Endometrium (tissue), 2 donors: ENCODE measurements around the gene PORCN.

Source experiments
- FAIRE-seq: peaks from 2 replicates; lab custom pipeline; 2012; peaks lifted over from hg19 to GRCh38; lab: Jason Lieb, UNC
- donor health status: control.
- donor health status: control.

PORCN gene

DNA sequence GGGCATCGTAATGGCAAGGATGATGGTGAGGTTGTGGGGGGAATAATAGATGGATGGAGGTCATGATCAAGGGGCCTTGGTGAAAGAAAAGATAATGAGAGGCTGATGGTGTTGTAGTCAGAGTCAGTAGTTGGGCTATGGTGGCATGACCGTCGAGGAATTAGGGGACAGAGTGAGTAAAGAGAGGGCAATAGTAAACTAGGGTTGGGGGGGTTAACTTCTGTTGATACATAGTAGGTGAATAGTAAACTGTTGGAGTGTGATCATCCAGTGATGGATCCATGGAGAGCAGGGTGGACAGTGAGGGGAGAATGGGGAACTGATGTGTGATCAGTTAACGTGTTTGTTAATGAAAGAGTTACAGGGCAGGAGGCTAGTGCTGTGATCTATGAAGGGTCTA lies 31.9 kb upstream of the PORCN start:
- FAIRE-seq: no peak

DNA sequence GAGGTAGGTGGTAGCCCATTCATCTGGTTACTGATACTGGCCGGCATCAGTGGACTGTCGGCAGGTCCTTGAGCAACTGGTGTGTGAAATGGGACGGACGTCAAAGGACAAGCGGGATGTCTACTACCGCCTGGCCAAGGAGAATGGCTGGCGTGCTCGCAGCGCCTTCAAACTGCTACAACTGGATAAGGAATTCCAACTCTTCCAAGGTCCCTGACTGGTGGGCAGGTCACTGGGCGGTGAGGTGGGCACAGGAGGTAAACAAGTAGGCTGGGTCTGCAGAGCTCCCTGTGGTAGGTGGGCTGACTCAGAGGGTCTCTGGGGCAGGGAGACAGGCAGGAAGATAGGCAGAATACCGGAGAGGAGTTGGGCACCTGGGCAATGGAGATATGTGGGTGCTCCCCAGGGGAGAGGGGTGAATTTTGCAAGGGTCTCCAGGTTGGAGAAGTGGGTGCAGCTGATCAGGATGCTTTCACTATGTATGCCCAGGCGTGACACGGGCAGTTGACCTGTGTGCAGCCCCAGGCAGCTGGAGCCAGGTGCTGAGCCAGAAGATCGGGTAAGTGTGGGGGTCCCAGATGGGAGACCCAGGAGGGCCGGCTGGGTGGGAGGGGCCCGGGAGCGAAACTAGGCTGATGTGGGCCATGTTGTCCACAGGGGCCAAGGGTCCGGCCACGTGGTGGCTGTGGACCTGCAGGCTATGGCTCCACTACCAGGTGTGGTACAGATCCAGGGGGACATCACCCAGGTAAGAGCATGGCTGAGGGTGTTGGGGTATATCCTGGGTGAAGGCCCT lies 30.6 kb upstream of the PORCN start:
- FAIRE-seq: no peak

DNA sequence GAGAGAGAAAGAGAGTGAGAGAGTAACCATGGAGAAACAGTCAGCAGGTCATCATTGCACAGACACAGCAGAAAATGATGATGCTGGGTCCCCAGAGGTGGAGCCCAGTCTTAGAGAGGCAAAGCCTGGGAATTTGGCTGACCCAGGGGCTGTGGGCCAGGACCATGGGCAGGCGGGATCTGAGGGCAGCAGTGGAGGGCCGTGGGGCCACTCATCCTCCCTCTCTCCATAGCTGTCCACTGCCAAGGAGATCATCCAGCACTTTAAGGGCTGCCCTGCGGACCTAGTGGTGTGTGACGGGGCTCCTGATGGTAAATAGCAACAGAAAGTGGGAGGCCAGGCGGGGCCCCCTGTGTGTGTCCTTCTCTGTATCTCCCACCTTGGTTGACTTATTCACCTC lies 30.0 kb upstream of the PORCN start:
- FAIRE-seq: no peak

DNA sequence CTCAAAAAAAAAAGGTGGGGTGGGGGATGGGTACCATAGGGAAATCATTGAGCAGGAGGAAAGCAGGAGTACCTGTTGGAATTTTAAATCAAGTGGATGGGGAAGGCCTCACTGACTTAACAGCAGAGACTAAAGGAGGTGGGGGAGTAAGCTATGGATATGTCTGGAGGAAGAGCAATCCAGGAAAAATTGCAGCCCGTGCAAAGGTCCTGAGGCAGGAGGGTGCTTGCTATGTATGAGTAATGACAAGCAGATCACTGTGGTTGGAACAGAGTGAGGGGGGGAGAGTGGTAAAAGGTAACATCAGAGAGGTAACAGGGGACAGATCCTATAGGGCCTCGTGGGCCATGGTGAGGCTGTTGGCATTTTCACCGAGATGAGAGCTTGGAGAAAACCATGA lies 28.6 kb upstream of the PORCN start:
- no peak for FAIRE-seq

DNA sequence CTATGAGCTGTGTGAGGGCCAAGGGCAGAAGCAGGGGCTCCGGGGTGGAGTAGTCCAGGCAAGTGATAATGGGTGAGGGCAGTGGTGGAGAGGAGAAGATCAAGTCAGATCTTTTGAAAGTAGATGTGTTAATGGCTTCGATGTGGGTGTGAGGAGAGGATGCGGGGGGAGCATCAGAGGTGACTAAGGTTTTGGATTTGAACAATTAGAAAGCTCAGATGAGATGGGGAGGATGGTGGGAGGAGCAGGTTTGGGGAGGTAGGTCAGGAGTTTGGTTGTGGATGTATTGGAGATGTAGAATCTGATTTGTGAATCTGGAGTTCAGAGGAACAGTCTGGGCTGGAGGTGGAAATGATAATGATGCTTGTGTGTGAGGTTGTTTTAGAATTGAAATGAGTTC lies 28.2 kb upstream of the PORCN start:
- FAIRE-seq: no peak

DNA sequence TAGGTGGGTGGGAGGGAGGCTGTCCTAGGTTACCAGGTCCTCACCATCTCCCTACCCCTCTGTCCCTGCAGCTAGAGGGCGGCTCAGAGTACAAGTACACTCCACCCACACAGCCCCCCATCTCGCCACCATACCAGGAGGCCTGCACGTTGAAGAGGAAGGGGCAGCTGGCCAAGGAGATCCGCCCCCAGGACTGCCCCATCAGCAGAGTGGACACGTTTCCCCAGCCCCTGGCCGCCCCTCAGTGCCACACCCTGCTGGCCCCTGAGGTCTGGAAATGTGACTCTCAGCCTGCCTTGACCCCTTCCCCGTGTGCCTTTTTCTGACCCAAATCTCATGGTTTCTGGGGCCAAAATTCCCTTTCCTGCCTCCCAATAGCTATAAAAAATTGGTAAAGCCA lies 26.3 kb upstream of the PORCN start:
- no peak for FAIRE-seq

DNA sequence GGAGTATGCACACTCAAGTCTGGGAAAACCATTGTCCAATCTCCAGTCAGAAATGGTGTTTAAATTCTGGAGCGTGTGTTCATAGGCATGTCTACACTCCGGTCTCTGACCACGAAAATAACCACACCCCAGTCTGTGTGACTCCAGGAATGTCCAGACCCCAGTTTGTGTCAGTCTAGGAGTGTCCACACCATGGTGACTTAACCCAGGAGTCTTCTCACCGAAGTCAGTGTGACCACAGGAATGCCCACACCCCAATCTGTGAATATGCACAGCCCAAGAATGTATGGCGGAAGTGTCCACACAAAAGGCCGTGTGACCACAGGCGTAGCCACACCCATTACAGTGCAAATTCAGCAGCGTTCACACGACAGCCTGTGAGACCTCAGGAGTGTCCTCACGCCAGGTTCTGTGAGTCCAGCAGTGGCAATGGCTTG lies 21.4 kb upstream of the PORCN start:
- FAIRE-seq: no peak

DNA sequence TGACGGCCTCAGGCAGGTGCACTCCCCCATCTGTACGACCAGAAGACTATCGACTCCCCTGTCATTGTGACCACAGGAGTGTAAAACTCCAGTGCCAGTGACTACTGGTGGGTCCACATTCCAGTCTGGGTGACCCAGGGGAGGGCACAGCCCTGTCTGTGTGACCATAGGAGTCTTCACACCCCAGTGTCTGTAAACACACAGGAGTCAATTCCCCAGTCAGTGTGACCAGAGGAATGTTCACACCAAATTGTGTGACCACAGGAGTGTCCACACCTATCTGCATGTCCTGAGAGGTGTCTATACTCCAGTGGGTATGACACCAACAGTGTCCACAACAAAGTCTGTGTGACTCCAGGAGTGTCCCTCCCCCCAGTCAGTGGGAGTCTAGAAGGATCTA lies 20.8 kb upstream of the PORCN start:
- FAIRE-seq: no peak

DNA sequence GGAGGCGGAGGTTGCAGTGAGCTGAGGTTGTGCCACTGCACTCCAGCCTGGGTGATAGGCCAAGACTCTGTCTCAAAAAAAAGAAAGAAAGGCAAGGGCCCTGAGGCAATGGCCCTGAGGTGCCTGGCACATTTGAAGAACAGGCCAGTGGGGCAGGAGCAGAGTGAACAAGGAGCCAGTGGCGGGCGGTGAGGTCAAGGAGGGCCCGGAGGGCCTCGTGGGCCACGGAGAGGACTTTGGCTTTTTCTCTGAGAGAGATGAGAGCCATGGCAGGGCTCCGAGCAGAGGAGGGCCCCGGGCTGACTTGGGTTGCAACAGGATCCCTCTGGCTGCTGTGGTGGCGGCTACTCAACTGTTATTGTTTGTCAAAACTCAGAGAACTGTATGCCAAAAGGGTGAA lies 19.5 kb upstream of the PORCN start:
- no peak for FAIRE-seq

DNA sequence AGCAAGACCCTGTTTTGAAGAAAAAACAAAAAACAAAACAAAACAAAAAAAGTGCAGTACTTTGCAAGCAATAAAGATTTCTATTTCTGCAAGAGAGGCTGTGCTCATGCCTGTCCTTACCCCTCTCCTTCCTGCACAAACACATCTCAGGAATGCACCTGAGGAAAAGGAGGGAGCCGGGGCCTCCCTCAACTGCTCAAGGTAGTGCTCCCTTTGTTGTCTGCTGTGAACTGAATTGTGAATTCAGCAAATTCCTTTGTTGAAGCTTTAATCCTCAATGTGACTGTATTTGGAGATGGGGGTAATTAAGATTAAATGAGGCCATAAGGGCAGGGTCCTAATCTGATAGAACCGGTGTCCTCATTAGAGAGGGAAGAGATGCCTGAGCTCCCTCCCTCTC lies 18.9 kb upstream of the PORCN start:
- no peak for FAIRE-seq

DNA sequence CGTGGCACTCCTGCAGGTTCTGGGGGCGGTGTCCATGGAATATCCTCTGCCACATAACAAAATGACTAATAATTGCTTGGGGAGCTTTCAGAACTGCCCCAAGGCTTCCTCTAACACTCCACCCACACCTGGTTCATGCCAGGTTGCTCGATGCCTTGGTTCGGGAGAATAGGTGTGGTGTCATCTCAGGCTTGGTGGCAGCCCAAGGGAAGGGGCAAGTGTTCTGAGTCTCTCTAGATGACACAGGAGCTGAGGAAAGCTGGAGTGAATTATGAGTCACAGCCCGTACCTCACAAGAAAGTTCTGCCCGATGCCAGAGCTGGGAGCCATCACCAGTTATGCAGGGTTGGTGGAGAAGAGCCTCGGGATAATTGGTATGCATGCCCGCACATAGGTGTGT lies 18.1 kb upstream of the PORCN start:
- no peak for FAIRE-seq

DNA sequence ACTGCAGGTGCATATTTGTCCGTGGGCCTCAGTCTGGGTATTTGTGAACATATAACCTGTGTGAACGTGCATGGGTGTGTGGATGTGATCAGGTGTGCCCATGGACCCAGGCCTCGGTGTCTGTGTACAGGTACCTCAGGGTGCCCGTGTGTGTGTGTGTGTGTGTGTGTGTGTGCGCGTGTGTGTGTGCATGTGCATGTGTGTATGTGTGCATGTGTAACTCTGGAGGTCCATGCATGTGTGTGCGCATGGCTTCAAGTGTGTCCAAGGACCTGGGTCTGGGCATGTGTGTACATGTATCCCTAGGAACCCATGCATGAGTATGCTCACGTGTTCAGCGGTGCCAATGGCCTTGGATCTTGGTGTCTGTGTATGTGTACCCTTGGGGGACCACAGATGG lies 17.0 kb upstream of the PORCN start:
- no peak for FAIRE-seq

DNA sequence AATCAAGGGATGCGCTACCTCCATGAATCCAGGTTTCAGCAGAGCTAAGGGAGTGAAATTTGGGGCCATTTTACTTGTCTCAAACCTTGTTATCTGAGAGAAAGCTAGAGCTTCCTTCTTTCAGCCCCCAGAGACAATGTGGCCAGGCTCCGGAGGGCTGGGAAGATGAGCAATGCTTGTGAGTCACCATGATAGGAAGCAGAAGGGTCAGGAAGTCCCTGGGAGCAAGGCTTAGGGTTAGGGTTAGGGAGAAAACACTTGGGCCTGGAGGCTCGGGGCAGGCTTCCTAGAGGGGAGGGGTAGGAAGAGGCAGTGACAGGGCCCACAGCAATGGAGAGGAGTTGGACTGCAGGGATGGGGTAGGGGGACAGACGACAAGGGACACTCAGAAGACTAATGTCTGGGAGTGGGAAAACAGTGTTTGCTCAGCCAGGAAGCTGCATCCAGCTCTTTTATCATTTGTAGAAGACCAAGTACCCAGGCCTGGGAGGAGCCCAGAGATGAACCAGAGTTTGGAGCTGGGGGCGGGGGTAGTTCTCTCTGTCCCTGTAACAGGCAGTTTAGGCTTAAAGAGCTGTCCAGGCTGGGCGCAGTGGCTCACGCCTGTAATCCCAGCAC lies 16.4 kb upstream of the PORCN start:
- FAIRE-seq: no peak

DNA sequence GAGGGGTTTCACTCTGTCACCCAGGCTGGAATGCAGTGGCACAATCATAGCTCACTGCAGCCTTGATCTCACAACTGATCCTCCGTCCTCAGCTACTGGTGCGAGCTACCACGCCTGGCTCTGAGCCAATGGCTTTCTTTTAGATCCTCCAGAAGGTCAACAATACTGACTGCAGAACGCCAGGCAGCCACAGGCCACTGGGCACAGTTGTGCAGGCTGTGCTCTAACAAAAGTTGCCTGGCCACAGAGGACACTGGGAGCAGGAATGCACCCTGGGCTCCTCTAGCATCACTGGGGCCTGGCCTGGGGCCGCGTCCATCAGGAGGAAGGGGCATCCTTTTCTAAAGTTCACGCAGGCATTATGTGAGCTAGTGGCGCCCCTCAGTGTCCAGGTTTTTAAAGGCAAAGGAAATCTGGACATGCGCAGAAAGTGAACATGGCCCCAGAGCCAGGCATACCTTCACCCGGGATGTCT lies 14.9 kb upstream of the PORCN start:
- FAIRE-seq: no peak

DNA sequence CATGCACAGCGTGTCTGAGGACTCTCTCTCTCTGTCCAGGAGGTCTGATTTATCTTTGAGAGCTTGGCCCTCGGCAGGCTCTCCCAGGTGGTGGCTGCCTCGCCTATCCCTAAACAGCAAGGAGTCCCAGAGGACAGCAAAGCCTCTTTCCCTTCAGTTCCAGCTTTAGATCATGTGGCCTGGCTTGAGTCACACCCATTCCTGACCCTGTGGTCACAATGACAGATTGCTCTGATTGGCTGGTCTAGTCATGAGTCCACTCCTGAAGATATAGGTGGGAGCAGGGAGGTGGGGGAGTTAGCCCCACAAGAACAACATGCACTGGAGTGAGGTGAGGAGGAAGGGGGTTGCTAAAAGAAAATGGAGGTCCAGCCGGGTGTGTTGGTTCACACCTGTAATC lies 12.1 kb upstream of the PORCN start:
- FAIRE-seq: no peak

DNA sequence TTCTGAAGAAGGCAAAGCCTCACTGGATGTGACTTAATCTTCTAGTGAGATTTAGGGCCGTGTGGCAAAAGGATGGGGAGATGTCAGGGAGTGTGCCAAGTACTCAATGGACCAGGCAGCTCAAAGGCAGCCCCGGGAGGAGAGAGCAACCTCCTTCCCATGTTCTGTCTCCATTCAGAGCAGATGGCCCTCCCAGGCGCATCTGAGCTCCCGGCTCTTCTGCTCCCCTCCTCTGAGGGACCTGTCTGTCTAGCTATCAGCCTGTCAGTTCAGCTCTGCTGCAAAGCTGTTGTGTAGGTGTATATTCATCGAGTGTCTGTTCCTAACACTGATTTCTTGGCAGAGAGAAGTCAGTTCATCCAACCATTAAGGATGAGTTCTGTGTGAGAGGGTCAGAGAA lies 10.9 kb upstream of the PORCN start:
- FAIRE-seq: no peak

DNA sequence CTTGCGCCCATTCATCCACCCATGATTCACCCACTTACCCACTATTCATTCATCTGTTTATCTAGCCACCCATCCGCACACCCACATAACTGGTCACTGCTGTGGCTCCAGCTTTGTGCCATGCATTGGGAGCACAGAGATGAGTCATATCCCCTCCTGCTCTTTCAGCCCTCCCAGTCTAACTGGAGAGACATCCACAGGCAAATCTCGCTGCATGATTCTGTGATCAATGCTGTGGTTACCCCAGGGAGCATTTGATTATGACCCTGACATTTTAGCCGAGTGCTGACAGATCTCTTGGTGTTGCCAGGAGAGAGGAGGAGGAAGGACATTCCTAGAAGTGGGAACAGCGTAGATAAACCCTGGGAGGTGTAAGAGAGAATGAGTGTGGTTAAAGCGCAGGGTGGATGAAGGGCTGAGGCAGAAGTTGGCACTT lies 10.4 kb upstream of the PORCN start:
- no peak for FAIRE-seq

DNA sequence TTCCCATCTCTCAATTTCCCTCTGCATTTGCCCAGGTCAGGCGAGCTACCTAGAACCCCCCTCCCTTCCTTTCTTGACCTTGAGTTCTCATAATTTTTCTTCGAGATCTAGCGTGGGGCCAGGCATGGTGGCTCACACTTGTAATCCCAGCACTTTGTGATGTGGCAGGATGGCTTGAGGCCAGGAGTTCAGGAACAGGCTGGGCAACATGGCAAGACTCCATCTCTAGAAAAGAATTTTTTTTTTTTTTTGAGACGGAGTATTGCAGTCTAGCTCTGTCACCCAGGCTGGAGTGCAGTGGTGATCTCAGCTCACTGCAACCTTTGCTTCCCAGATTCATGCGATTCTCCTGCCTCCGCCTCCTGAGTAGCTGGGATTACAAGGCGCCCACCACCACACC lies 4.5 kb upstream of the PORCN start:
- FAIRE-seq: no peak

DNA sequence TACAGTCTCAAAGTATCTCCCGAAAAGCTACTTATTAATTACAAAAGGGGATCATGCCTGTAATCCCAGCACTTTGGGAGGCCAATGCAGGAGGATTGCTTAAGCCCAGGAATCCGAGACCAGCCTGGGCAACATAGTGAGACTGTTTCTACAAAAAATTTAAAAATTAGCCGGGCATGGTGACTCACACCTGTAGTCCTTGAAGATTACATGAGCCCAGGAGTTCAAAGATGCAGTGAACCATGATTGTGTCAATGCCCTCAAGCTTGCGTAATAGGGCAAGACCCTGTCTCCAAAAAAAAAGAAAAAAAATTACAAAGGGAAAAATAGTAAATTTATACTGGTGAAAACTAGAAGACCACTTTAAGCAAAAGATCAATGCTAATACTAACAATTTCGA lies 3.3 kb upstream of the PORCN start:
- FAIRE-seq: no peak

DNA sequence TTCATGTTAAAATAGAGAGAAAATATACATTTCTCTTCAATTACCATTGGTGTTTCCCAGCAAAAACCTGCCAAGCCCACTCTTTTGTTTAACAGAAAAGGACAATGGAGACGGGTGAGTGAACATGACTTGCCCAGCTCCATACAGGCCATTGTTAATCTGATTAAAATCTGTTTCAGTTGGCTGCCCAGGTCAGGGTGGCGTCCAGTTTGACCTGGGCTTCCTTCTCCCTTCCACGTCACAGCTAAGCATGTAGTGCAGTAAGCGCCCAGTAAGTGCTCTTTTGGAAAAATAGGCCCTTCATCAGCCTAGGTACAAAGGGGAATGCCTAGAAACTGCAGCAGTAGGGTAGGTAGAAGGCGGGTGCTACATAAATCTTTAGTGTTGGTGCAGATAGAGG lies 1.5 kb upstream of the PORCN start:
- no peak for FAIRE-seq

DNA sequence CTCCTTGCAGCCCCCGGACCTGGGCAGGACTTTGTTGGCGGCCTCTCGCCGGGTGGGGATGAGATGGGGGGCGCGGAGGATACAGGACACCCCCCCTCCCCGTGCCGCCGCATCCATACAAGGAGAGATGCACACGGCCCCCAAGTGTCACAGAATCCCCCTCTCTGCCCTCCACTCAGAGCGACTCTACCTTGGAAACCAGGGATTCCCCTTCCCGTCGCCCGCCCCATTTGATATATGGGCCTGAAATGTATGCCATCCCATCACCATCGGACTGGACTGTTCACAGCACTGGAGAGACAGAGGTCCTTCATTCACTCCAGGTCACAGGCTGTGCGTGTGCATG lies 426 bp downstream of the PORCN start:
- no peak for FAIRE-seq

DNA sequence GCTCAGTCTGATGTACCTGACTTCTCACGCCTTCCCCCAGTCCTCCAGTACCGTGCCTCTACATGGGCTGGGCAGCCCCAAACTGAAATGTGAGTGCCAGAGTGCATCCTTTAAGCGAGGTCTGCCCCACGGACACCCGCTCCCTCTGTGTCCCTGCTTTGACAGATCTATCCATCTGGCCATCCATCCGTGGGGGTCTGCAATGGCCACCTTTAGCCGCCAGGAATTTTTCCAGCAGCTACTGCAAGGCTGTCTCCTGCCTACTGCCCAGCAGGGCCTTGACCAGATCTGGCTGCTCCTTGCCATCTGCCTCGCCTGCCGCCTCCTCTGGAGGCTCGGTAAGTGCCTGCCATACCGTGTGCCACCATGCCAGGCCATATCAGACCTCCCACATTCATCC lies 827 bp downstream of the PORCN start:
- FAIRE-seq: no peak

DNA sequence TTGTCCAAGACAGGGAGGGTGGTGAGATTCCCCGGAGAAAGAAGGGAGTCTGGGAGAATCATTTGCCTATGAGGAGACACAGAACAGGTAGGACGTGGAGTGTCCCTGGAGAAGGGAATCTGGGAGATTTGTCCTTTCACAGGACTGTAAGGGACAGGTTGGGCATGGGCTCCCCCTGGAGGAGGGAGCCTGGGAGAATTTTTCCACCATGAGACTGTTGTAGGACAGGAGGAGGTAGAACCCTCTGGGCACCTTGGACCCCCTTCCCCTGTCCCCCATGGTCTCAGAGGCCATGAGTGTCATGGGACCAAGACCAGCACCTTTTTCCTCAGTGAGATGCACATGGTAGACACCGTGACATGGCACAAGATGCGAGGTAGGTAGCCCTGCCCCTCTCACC lies 2.8 kb downstream of the PORCN start:
- no peak for FAIRE-seq

DNA sequence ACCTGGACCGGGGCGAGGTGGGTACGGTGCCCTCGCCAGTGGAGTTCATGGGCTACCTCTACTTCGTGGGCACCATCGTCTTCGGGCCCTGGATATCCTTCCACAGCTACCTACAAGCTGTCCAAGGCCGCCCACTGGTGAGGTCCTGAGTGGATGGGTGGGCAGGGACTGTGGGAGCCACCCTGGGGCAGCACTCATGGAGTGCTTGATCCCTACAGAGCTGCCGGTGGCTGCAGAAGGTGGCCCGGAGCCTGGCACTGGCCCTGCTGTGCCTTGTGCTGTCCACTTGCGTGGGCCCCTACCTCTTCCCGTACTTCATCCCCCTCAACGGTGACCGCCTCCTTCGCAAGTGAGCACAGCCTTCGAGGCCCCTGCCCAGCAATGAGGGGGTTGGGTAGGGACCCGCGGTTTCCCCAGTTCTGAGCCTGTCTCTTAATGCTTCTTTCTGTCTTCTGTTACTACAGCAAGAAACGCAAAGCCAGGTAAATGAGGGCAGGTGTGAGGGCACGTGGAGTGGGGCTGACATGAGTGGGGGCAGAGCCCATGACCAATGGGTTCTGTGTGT lies 3.7 kb downstream of the PORCN start:
- FAIRE-seq: no peak
